Transverse colon (tissue), 3 donors: ENCODE data around the gene CXXC1.

Source experiments
- CTCF ChIP-seq, 5 experiments: fragments of 200-600 bp in 3 of 5; fragments of 450-650 bp in 2 of 5; sonication (generic) in 3 of 5; IDR thresholded peaks; 1 replicate in 2 of 5; 2 replicates in 3 of 5; pipeline ENCODE4 v1.5.1; 2016 to 2017; ENCODE audit warnings: antibody characterized with exemption in 5 of 5, inconsistent platforms in 3 of 5, mild to moderate bottlenecking in 2 of 5, moderate library complexity in 1 of 5
- POLR2A ChIP-seq: fragments of 450-650 bp; IDR thresholded peaks from one replicate; pipeline ENCODE4 v1.6.1; 2016; ENCODE audit warnings: antibody characterized with exemption, mild to moderate bottlenecking, moderate library complexity

- TF ChIP-seq CTCF (IDR thresholded peaks at IDR 0.05) (no peak), POLR2A (no peak)
Measured at GRCh38 chr18:50298443-50299284, 11.2 kb upstream of the CXXC1 start.
